ENCODE data around the gene ARHGAP44. TPM values are rescaled to one million over a fixed set of nuclear protein-coding genes. Genes with fewer than 3 reads are reported as not detected.

Gene ARHGAP44
- total RNA-seq, 1 experiment from 2014 or later: 9.9 TPM

GRCh38 chr17:13035420-13035819 is 246.1 kb downstream of the ARHGAP44 start:
- no CpG with 5 or more reads among the region's 1 CpG for WGBS (ENCODE audit: extremely low coverage, insufficient read length, low lambda C conversion rate)
- no peaks in the 10 kb centered on the region for H4K20me1 ChIP-seq (ENCODE audit: control insufficient read depth, insufficient read depth, insufficient read length)
- H2BK5ac ChIP-seq (ENCODE audit: insufficient read length, low read length): no peak overlapping the region
- H3K4me1 Mint-ChIP-seq: peaks cover 0 to 2% of the 10 kb centered on the region in 2 experiments; a peak in 1 of 4 replicates
- H3K14ac ChIP-seq (ENCODE audit: insufficient read depth, low read length): no peak overlapping the region
- no peak for TF ChIP-seq CTCF (conservative IDR thresholded peaks at IDR 0.05)
- no peak overlapping the region for H2AFZ ChIP-seq (ENCODE audit: low read length)
- H3K9me3 Mint-ChIP-seq: peaks cover 15 to 17% of the 10 kb centered on the region in 2 experiments; a peak in 4 of 5 replicates
- no peak overlapping the region for H3K4ac ChIP-seq (ENCODE audit: low read depth, low read length)
- H3K27ac Mint-ChIP-seq: no peak overlapping the region
- H3K27me3 ChIP-seq (ENCODE audit: insufficient read depth, low read length): no peaks in the 10 kb centered on the region
- H3K79me2 ChIP-seq (ENCODE audit: insufficient read depth, low read length): no peaks in the 10 kb centered on the region
- H4K91ac ChIP-seq (ENCODE audit: insufficient read length, low read depth, low read length): no peak overlapping the region
- H3K79me1 ChIP-seq (ENCODE audit: insufficient read depth, low read depth, low read length, poor library complexity, severe bottlenecking): no peaks in the 10 kb centered on the region
- H3K23ac ChIP-seq (ENCODE audit: insufficient read length, low read depth, low read length): no peak overlapping the region
- H4K5ac ChIP-seq (ENCODE audit: insufficient read length, low read depth, low read length): no peak overlapping the region
- no peak overlapping the region for H3K4me2 ChIP-seq (ENCODE audit: insufficient read depth, insufficient read length, low read length)
- H2BK20ac ChIP-seq (ENCODE audit: low read depth, low read length, poor library complexity, severe bottlenecking): no peak overlapping the region
- H2BK120ac ChIP-seq (ENCODE audit: low read depth, low read length, poor library complexity, severe bottlenecking): no peak overlapping the region
- H4K8ac ChIP-seq (replicated peaks; ENCODE audit: insufficient read length, low read depth, low read length): no peak overlapping the region
- H3K4me3 Mint-ChIP-seq: no peak overlapping the region
- no peak for DNase-seq
- peaks cover 3% of the 10 kb centered on the region for H3K9me3 ChIP-seq (ENCODE audit: control insufficient read depth, low read depth, low read length)
- H3K27me3 Mint-ChIP-seq (ENCODE audit: low read depth): no peaks in the 10 kb centered on the region
- H3K4me1 ChIP-seq (ENCODE audit: insufficient read depth, low read length): no peaks in the 10 kb centered on the region
- H3K56ac ChIP-seq (ENCODE audit: insufficient read length, low read depth, low read length): no peak overlapping the region
- H3K18ac ChIP-seq (ENCODE audit: insufficient read length, low read depth, low read length): no peak overlapping the region
- no peak overlapping the region for H2BK15ac ChIP-seq (ENCODE audit: low read depth, low read length)
- H3K36me3 Mint-ChIP-seq (ENCODE audit: insufficient read depth in 1 of 3, low read depth in 3 of 3): peaks cover 0 to 6% (median 0%) of the 10 kb centered on the region in 3 experiments; a peak in 3 of 7 replicates
- no peak overlapping the region for H2AK5ac ChIP-seq (ENCODE audit: insufficient read length, low read length)
- H3K9ac ChIP-seq (ENCODE audit: extremely low read depth, insufficient read length, low read length): no peak overlapping the region
- no peak overlapping the region for H3T11ph ChIP-seq (ENCODE audit: low read length)
- no peak overlapping the region for H2BK12ac ChIP-seq (ENCODE audit: insufficient read length, low read depth, low read length)
- no peak overlapping the region for H3K27ac ChIP-seq (ENCODE audit: insufficient read length, low read depth, low read length)
- H3K23me2 ChIP-seq (ENCODE audit: insufficient read length, low read depth, low read length, poor library complexity, severe bottlenecking): no peaks in the 10 kb centered on the region
